Sigmoid colon (tissue), 7 donors: Measurements from ENCODE around the gene KDM6A. TPM values are rescaled to one million over a fixed set of nuclear protein-coding genes. Genes with fewer than 3 reads are reported as not detected.

Experiments used
- DNase-seq: peaks from one replicate; pipeline ENCODE4 v3.0.0-alpha.2; 2019
- H3K27ac ChIP-seq, 4 donors: fragments of 200-600 bp; sonication (generic); one replicate each; pipeline ENCODE4 v1.5.1; 2016 to 2019; ENCODE audit warnings: mild to moderate bottlenecking in 1 of 4
- H3K27me3 ChIP-seq, 3 donors: fragments of 200-600 bp; sonication (generic); one replicate each; pipeline ENCODE4 v1.5.1; 2019; ENCODE audit warnings: mild to moderate bottlenecking in 1 of 3
- H3K36me3 ChIP-seq, 4 donors: fragments of 200-600 bp; sonication (generic); one replicate each; pipeline ENCODE4 v1.5.1; 2016 to 2019
- H3K4me1 ChIP-seq, 4 donors: fragments of 200-600 bp; sonication (generic); one replicate each; pipeline ENCODE4 v1.5.1; 2017 to 2019
- H3K4me3 ChIP-seq, 4 donors: fragments of 200-600 bp; sonication (generic); one replicate each; pipeline ENCODE4 v1.5.1; 2017 to 2019; ENCODE audit warnings: mild to moderate bottlenecking in 2 of 4, moderate library complexity in 1 of 4
- H3K9me3 ChIP-seq, 4 donors: fragments of 200-600 bp in 3 of 4; sonication (generic) in 3 of 4; one replicate each; pipeline versions ENCODE4 v1.5.1 to v1.6.1; 2013 to 2019
- CTCF ChIP-seq, 4 experiments: fragments of 450-650 bp in 3 of 4; fragments of 200-600 bp in 1 of 4; IDR thresholded peaks; one replicate each; pipeline ENCODE4 v1.5.1; 2016 to 2019; ENCODE audit warnings: antibody characterized with exemption in 4 of 4, mild to moderate bottlenecking in 3 of 4, moderate library complexity in 2 of 4
- EP300 ChIP-seq, 4 donors: sonication (generic); formaldehyde crosslinking; IDR thresholded peaks; one replicate each; pipeline ENCODE4 v1.6.1; 2017; ENCODE audit warnings: antibody characterized with exemption in 4 of 4
- POLR2A ChIP-seq, 2 donors: fragments of 450-650 bp; IDR thresholded peaks; one replicate each; pipeline ENCODE4 v1.6.1; 2016; ENCODE audit warnings: antibody characterized with exemption in 2 of 2, mild to moderate bottlenecking in 2 of 2, moderate library complexity in 2 of 2
- POLR2AphosphoS5 ChIP-seq, 4 donors: sonication (generic); formaldehyde crosslinking; IDR thresholded peaks; one replicate each; pipeline ENCODE4 v1.6.1; 2017; ENCODE audit warnings: antibody characterized with exemption in 4 of 4
- WGBS, 2 donors: extraction: QIAGEN DNeasy Blood & Tissue Kit; methylation state at CpG; one replicate each; pipeline ENCODE4 v1.1.7; 2013; 5-methylcytosine and 5-hydroxymethylcytosine counted together
- intact Hi-C: fragments of 100-400 bp; cut with DNase I; formaldehyde crosslinking; loops from one replicate; pipeline ENCODE4 v1.15.1; 2023
- polyA plus RNA-seq, 3 donors: library from polyadenylated mRNA; stranded (reverse); fragments of 200-250 nt; gene quantifications; one replicate each; pipeline ENCODE4 v1.2.3, GENCODE V29; 2013
- total RNA-seq, 4 donors: library from RNA; depleted of rRNA; stranded (reverse); fragments of >200 nt; gene quantifications; one replicate each; pipeline ENCODE4 v1.1.0, GENCODE V29; 2016
- donor health status: healthy with polysubstance abuse.
- donor health status: Bipolar disorder and iron deficiency.
- donor health status: healthy.

Gene KDM6A
- total and polyA plus RNA-seq, 7 donors: 8.6 to 35.7 (median 17.9) TPM

GRCh38 chrX:44975666-44976263 is 102.8 kb downstream of the KDM6A start:
- no peak overlapping the region for H3K4me3 ChIP-seq
- H3K27ac ChIP-seq: no peak overlapping the region
- intact Hi-C loops: no loop called here
- no peaks in the 10 kb centered on the region for H3K36me3 ChIP-seq
- no peaks in the 10 kb centered on the region for H3K27me3 ChIP-seq
- no peaks in the 10 kb centered on the region for H3K4me1 ChIP-seq
- no peaks in the 10 kb centered on the region for H3K9me3 ChIP-seq
- no peak for TF ChIP-seq POLR2A (IDR thresholded peaks at IDR 0.05)
- no peak for TF ChIP-seq CTCF (IDR thresholded peaks at IDR 0.05)
- no peak for TF ChIP-seq EP300 (IDR thresholded peaks at IDR 0.05)
- TF ChIP-seq POLR2AphosphoS5 (IDR thresholded peaks at IDR 0.05): no peak
- no peak for DNase-seq

GRCh38 chrX:44978976-44979375 is 106.0 kb downstream of the KDM6A start:
- WGBS, 2 donors: 92 to 99% methylated on average over 3 of the region's 3 CpGs
- intact Hi-C loops: no loop called here

GRCh38 chrX:44980403-44980802 is 107.4 kb downstream of the KDM6A start:
- Histone ChIP-seq H3K27ac (no peak overlapping the region), H3K4me1 (no peaks in the 10 kb centered on the region), H3K4me3 (no peak overlapping the region), H3K9me3 (no peaks in the 10 kb centered on the region), H3K36me3 (no peaks in the 10 kb centered on the region), H3K27me3 (no peaks in the 10 kb centered on the region)
- intact Hi-C loops: no loop called here
- TF ChIP-seq CTCF (IDR thresholded peaks at IDR 0.05) (no peak), EP300 (IDR thresholded peaks at IDR 0.05) (no peak), POLR2AphosphoS5 (IDR thresholded peaks at IDR 0.05) (no peak), POLR2A (IDR thresholded peaks at IDR 0.05) (no peak)
- WGBS, 2 donors: 21 to 65% methylated on average over 6 of the region's 6 CpGs
- no peak for DNase-seq

More at GRCh38 chrX:44978976-44979375, 106.0 kb downstream of the KDM6A start:
- no peaks in the 10 kb centered on the region for H3K4me1 ChIP-seq
- H3K27me3 ChIP-seq: no peaks in the 10 kb centered on the region
- TF ChIP-seq CTCF (IDR thresholded peaks at IDR 0.05) (no peak), EP300 (IDR thresholded peaks at IDR 0.05) (no peak)
- H3K36me3 ChIP-seq: no peaks in the 10 kb centered on the region
- no peaks in the 10 kb centered on the region for H3K9me3 ChIP-seq
- H3K27ac ChIP-seq: no peak overlapping the region
- H3K4me3 ChIP-seq: no peak overlapping the region
- no peak for DNase-seq

GRCh38 chrX:44980883-44981282 is 107.9 kb downstream of the KDM6A start:
- DNase-seq: no peak
- intact Hi-C loops: no loop called here
- Histone ChIP-seq H3K4me3 (no peak overlapping the region), H3K4me1 (no peaks in the 10 kb centered on the region), H3K27ac (no peak overlapping the region), H3K9me3 (no peaks in the 10 kb centered on the region), H3K27me3 (no peaks in the 10 kb centered on the region), H3K36me3 (no peaks in the 10 kb centered on the region)
- WGBS, 2 donors: 53 to 76% methylated on average over 2 of the region's 2 CpGs
- TF ChIP-seq POLR2AphosphoS5 (IDR thresholded peaks at IDR 0.05): no peak
- TF ChIP-seq POLR2A (IDR thresholded peaks at IDR 0.05): no peak
- TF ChIP-seq CTCF (IDR thresholded peaks at IDR 0.05): no peak
- no peak for TF ChIP-seq EP300 (IDR thresholded peaks at IDR 0.05)
